GM21723 (cell line): ENCODE results near the gene DHX35.
A peak's percentile ranks its signal among the peaks of the same experiment; 100 is the strongest.
"Not testable (repeated sequence)": the region's sequence is repeated elsewhere in the genome, so short reads cannot be mapped to it uniquely, and the experiment has no call there.

ENCODE experiments used
- ATAC-seq: cut with Tn5 transposase; IDR thresholded peaks from one replicate; pipeline ENCODE4 v1.9.1; 2021; ENCODE audit warnings: mild to moderate bottlenecking, moderate library complexity; ENCODE audit not compliant: unreplicated experiment

DHX35 gene

GRCh38 chr20:38975539-38976120 lies 13.5 kb downstream of the DHX35 start:
- no peak for ATAC-seq

- ATAC-seq = no peak
These were observed 17.3 kb downstream of the DHX35 start for GRCh38 chr20:38979434-38979833.

DNA sequence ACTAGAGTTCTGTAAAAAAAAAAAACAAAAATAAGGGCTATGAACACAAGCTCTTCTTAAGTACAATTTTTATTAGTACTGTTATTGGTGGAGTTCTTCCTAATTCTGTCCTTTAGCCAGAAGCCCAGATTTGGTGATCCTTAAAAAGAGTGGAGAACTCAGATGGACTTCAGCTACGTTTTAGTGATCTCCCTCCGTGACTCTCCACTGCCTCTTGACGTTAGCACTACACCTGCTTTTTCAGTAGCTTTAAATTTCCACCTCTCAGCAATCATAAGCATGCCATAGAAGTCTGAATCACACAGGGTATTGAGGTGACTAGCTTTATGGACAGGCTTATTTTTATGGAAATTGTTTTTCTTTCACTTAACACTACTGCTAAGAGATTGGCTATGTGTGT lies 17.7 kb downstream of the DHX35 start:
- ATAC-seq = no peak

GRCh38 chr20:38982291-38982690 lies 20.1 kb downstream of the DHX35 start:
- no peak for ATAC-seq

GRCh38 chr20:38985060-38985459 lies 22.9 kb downstream of the DHX35 start:
- no peak for ATAC-seq

DNA sequence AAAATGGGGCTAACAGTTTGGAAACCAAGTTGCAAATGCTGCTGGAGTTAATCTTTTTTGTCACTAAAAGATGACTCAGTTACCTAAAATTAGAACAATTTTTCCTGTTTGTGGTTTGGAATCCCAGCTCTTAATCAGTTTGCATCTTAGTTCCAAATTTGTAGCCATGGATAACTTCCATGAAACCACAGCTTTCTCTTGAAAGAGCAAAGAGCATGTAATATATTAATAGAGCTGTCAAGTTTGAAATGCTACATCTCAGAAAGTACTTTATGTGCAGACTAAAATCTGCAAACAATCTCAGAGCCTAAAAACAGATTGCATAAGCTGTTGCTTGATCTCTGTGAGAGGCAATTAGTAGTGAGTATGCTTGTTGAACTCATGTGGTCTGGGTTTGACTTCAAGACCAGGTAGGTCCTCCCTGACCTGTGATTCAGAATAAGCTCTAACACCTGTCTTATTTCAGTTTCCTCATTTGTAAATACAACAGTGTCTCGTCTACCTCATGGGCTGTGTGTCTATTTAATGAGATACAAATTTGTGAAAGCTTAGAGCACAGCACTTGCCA lies 23.5 kb downstream of the DHX35 start:
- no peak for ATAC-seq

DNA sequence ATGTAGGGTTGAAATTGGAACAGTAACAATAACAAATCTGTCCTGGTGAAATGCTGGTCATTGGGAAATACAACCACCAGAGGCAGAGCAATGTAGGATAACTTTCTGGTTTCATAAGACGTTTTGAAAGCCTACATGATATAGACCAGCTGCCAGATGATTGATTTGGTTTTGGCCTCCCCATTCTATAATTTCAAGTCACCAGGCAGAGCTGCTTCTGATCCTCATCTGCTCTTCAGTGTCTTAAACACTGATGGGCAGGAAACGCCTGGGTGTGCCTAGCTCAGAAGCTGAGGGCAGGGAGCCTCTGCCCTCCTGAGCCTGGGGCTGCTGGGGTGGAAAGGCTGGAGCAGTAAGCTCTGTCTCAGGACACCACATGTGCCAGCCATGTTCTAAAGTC lies 24.5 kb downstream of the DHX35 start:
- no peak for ATAC-seq

- peak; percentile 69 for ATAC-seq
These were observed 25.6 kb downstream of the DHX35 start for GRCh38 chr20:38987777-38988176.

DNA sequence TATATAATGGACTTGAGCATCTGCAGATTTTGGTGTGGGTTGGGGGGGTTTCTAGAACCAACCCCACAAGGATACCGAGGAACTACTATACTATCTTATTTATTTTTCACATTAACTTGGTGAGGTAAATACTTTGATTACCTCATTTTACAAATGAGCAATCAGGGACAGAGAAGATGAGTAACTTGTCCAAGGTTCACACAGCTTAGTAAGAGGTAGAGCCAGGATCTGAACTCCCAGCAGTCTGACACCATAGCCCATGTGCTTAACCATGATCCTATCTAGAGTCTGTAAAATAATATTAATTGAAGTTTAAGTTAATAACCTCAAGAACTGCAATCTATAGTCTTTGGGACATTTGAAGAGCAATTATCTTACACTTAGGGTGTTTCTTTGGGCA lies 28.6 kb downstream of the DHX35 start:
- ATAC-seq = no peak

GRCh38 chr20:38991814-38992704 lies 29.9 kb downstream of the DHX35 start:
- ATAC-seq = no peak

- no peak for ATAC-seq
These were observed 33.4 kb downstream of the DHX35 start for GRCh38 chr20:38995536-38996044.

- not testable (repeated sequence) for ATAC-seq
These were observed 34.7 kb downstream of the DHX35 start for GRCh38 chr20:38996866-38997265.

GRCh38 chr20:38997622-38998021 lies 35.5 kb downstream of the DHX35 start:
- peak; percentile 93 for ATAC-seq

DNA sequence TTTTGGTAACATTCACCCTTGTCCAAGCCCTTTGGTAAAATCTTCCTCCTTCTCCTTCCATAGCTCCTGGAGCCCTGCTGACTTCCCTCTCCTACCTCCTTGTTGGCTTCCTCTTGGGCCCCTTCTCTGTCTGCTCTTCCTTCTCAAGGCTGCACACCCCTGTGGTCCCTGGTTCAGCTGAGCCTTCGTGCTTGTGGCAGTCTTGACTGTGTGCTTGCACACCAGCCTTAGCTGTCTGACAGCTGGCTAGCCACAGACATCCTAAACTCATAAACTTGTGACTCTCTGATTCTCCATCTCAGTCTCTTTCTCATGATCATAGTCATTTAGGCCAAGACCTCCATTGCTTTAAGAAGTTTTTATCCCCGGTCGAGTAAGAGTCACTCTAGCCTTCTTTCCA lies 37.1 kb downstream of the DHX35 start:
- ATAC-seq = no peak

DNA sequence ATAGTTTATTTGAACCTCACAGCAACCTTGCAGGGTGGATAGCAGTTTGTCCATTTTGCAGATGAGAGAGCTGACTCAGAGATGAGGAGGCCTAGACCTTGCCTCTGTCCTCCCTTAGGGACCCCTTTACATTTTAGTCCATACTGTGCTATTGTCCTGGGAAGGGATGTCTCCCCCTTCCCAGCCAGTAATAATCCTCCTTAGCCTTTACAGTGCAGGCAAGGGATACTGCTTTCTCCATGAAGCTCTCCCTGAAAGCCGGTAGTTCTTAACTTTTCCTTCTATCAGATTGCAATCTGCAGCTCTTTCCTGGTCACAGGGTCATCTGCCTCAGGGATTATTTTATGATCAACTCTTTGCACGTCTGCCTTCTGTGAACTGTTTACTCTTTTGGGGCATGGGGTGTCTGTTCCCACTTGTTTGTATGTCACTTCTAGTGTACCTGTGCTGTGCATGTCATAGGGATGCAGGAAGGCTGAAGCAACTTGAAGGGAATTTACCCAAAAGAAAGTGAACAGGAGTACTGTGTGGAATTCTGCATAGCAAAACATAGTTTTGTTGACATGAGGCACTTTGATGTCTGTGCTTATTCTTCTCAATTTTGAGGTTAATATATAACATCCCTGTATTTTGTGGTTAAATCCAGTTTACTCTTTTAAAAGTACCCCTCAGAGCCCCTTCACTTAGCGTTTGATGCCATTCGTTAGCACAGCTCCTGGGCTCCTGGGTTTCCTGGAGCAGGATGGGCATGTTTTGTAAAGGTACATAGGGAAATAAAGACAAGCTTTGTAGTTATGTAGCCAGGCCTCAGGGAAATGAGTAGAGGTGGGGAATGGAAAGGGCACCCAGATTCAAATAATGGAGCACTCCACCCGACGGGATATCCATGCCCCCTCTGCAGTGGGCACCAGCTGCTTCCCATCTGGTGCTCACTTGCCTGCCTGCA lies 38.1 kb downstream of the DHX35 start:
- no peak for ATAC-seq

- ATAC-seq = no peak
These were observed 42.4 kb downstream of the DHX35 start for GRCh38 chr20:39004508-39004907.

GRCh38 chr20:39009348-39009747 lies 47.2 kb downstream of the DHX35 start:
- ATAC-seq = no peak

- no peak for ATAC-seq
These were observed 48.4 kb downstream of the DHX35 start for GRCh38 chr20:39010496-39010895.

- ATAC-seq = no peak
These were observed 51.5 kb downstream of the DHX35 start for GRCh38 chr20:39013662-39014109.

GRCh38 chr20:39016041-39016440 lies 53.9 kb downstream of the DHX35 start:
- no peak for ATAC-seq

GRCh38 chr20:39016506-39016905 lies 54.4 kb downstream of the DHX35 start:
- ATAC-seq = no peak
